Epidermal melanocyte (primary cell): ENCODE data around the gene FAM9C.
"Not testable (repeated sequence)": the region's sequence is repeated elsewhere in the genome, so short reads cannot be mapped to it uniquely, and the experiment has no call there.

Experiments used
- DNase-seq: peaks from one replicate; pipeline ENCODE4 v3.0.0; 2011; ENCODE audit warnings: low spot score; ENCODE audit not compliant: insufficient read length

FAM9C gene

GRCh38 chrX:13076176-13076961 is 31.9 kb upstream of the FAM9C start:
- no peak for DNase-seq

- DNase-seq, result no peak
Observed at GRCh38 chrX:13074297-13075262, 30.2 kb upstream of the FAM9C start.

- no peak for DNase-seq
Observed at GRCh38 chrX:13069771-13070416, 25.5 kb upstream of the FAM9C start.

GRCh38 chrX:13068651-13069050 is 24.2 kb upstream of the FAM9C start:
- DNase-seq, result no peak

- DNase-seq, result no peak
Observed at GRCh38 chrX:13067773-13068172, 23.4 kb upstream of the FAM9C start.

- DNase-seq, result no peak
Observed at GRCh38 chrX:13066391-13066790, 22.0 kb upstream of the FAM9C start.

GRCh38 chrX:13064599-13065143 is 20.3 kb upstream of the FAM9C start:
- DNase-seq, result no peak

- not testable (repeated sequence) for DNase-seq
Observed at GRCh38 chrX:13063124-13063523, 18.7 kb upstream of the FAM9C start.

GRCh38 chrX:13062331-13062730 is 17.9 kb upstream of the FAM9C start:
- DNase-seq, result not testable (repeated sequence)

GRCh38 chrX:13061215-13061708 is 16.8 kb upstream of the FAM9C start:
- DNase-seq, result not testable (repeated sequence)

- no peak for DNase-seq
Observed at GRCh38 chrX:13059637-13060499, 15.4 kb upstream of the FAM9C start.

- DNase-seq, result no peak
Observed at GRCh38 chrX:13055486-13055885, 11.1 kb upstream of the FAM9C start.

GRCh38 chrX:13053171-13053570 is 8.8 kb upstream of the FAM9C start:
- no peak for DNase-seq

GRCh38 chrX:13051529-13052172 is 7.2 kb upstream of the FAM9C start:
- no peak for DNase-seq

GRCh38 chrX:13051167-13051528 is 6.7 kb upstream of the FAM9C start:
- no peak for DNase-seq

- DNase-seq, result no peak
Observed at GRCh38 chrX:13050151-13050550, 5.7 kb upstream of the FAM9C start.

- no peak for DNase-seq
Observed at GRCh38 chrX:13048280-13048679, 3.9 kb upstream of the FAM9C start.

GRCh38 chrX:13047759-13048158 is 3.3 kb upstream of the FAM9C start:
- no peak for DNase-seq

GRCh38 chrX:13046141-13046855 is 1.9 kb upstream of the FAM9C start:
- no peak for DNase-seq
